ENCODE results near the gene SORCS2. TPM values are rescaled to one million over a fixed set of nuclear protein-coding genes. Genes with fewer than 3 reads are reported as not detected.

The SORCS2 gene
- total and polyA plus RNA-seq, 2 of the 8 experiments (the other 6 are each of a cell fraction or from before 2014, with no cell fraction given) = 0.36 to 1.8 TPM

GRCh38 chr4:7333024-7333780 lies 140.9 kb downstream of the SORCS2 start:
- no peak overlapping the region for H3K4ac ChIP-seq (replicated peaks; ENCODE audit: insufficient read length, low read depth, low read length)
- CTCF ChIA-PET (ENCODE audit: partially characterized antibody) = interaction anchor here (0.7 to 9.5 kb wide), 12 partner anchors 10 to 232 kb away, joined by 3 to 80 read pairs (median 4); no protein-coding TSS in a partner anchor
- no peak overlapping the region for H2BK20ac ChIP-seq (ENCODE audit: low read length)
- no peaks in the 10 kb centered on the region for H3K79me2 ChIP-seq (ENCODE audit: control insufficient read depth in 1 of 2, insufficient read depth in 2 of 2, low read length in 2 of 2)
- H3K4me2 ChIP-seq (ENCODE audit: insufficient read depth in 1 of 2, low read depth in 2 of 2, low read length in 2 of 2) = no peak overlapping the region
- FAIRE-seq (no peak), DNase-seq (ENCODE audit: low read depth in 1 of 2, low spot score in 2 of 2) (no peak)
- H3K18ac ChIP-seq (ENCODE audit: extremely low read depth, low read length) = no peak overlapping the region
- 89% methylated on average over 13 of the region's 16 CpGs; no CpG with 5 or more reads in 1 of the 2 experiments for WGBS, 2 experiments (ENCODE audit: extremely low coverage in 1 of 2, insufficient coverage in 1 of 2, insufficient read length in 1 of 2, insufficient replicate concordance in 2 of 2, low coverage in 1 of 2, low lambda C conversion rate in 2 of 2, missing lambda C conversion rate in 1 of 2)
- no peak overlapping the region for H4K91ac ChIP-seq (replicated peaks; ENCODE audit: insufficient read length, low read length)
- no peaks in the 10 kb centered on the region for H3K36me3 ChIP-seq (ENCODE audit: control insufficient read depth in 2 of 4, insufficient read depth in 4 of 4, low read length in 3 of 4)
- H2BK120ac ChIP-seq (replicated peaks; ENCODE audit: low read depth, low read length) = no peak overlapping the region
- H4K20me1 ChIP-seq (replicated peaks in 1 of 2; ENCODE audit: control insufficient read depth in 1 of 2, insufficient read depth in 2 of 2, low read length in 2 of 2) = peaks cover 0 to 4% of the 10 kb centered on the region in 2 experiments
- H3K9ac ChIP-seq (replicated peaks in 1 of 4; ENCODE audit: extremely low read depth in 1 of 4, low read depth in 3 of 4, low read length in 3 of 4) = no peak overlapping the region
- H2AFZ ChIP-seq (ENCODE audit: low read length) = no peak overlapping the region
- H2BK15ac ChIP-seq (ENCODE audit: low read length) = no peak overlapping the region
- no peak overlapping the region for H3K27ac ChIP-seq (ENCODE audit: low read depth, low read length)
- H4K8ac ChIP-seq (ENCODE audit: extremely low read depth, insufficient read depth, low read length) = peak overlapping the region; percentile 29
- no peak overlapping the region for H2BK5ac ChIP-seq (ENCODE audit: low read depth, low read length)
- H4K5ac ChIP-seq (ENCODE audit: insufficient read length, low read depth, low read length) = no peak overlapping the region
- H3K79me1 ChIP-seq (ENCODE audit: low read depth, low read length) = no peaks in the 10 kb centered on the region
- peaks cover 0 to 6% (median 4%) of the 10 kb centered on the region in 4 experiments; a peak in 4 of 7 replicates for H3K4me1 ChIP-seq (replicated peaks in 1 of 4; ENCODE audit: control insufficient read depth in 3 of 4, insufficient read depth in 4 of 4, low read length in 3 of 4)
- no peak overlapping the region for H3K14ac ChIP-seq (ENCODE audit: insufficient read length)
- no peak overlapping the region for H3K56ac ChIP-seq (replicated peaks; ENCODE audit: insufficient read length, low read depth, low read length)
- POLR2A ChIA-PET (ENCODE audit: partially characterized antibody) = no interaction called here
- no peak overlapping the region for H3K4me3 ChIP-seq (ENCODE audit: extremely low read depth in 1 of 4, insufficient read depth in 2 of 4, low read depth in 3 of 4, low read length in 4 of 4)
- peaks cover 5% of the 10 kb centered on the region; the same call in 1 of the 2 replicates for H3K23me2 ChIP-seq (ENCODE audit: low read depth, low read length)
- no peak overlapping the region for H3K23ac ChIP-seq (ENCODE audit: insufficient read length)
- no peaks in the 10 kb centered on the region; a peak in 1 of 7 replicates for H3K27me3 ChIP-seq (replicated peaks in 1 of 4; ENCODE audit: control insufficient read depth in 3 of 4, extremely low read depth in 1 of 4, insufficient read depth in 3 of 4, low read length in 3 of 4)
- peaks cover 0 to 2% of the 10 kb centered on the region in 2 experiments; a peak in 1 of 4 replicates for H3K9me3 ChIP-seq (ENCODE audit: insufficient read depth in 2 of 2, low read depth in 1 of 2, low read length in 1 of 2)
- H2AK5ac ChIP-seq (ENCODE audit: low read depth, low read length) = no peak overlapping the region
- no peak overlapping the region for H2BK12ac ChIP-seq (ENCODE audit: low read depth, low read length)
- no peak for TF ChIP-seq NRF1 (IDR thresholded peaks at IDR 0.05; ENCODE audit: low read depth, low read length)
- no peak for TF ChIP-seq SIRT6 (IDR thresholded peaks at IDR 0.05; ENCODE audit: low read length)
- no peak for TF ChIP-seq CHD1 (IDR thresholded peaks at IDR 0.05; ENCODE audit: low read depth, low read length)
- TF ChIP-seq JUND (IDR thresholded peaks at IDR 0.05; ENCODE audit: low read length) = no peak
- TF ChIP-seq SRF (IDR thresholded peaks at IDR 0.05; ENCODE audit: low read depth, low read length) = no peak
- no peak for TF ChIP-seq POLR2AphosphoS5 (IDR thresholded peaks at IDR 0.05; ENCODE audit: low read depth, low read length)
- no peak for TF ChIP-seq TCF12 (IDR thresholded peaks at IDR 0.05; ENCODE audit: low read depth, low read length)
- TF ChIP-seq GABPA (IDR thresholded peaks at IDR 0.05; ENCODE audit: borderline replicate concordance, insufficient read depth, low read length) = no peak
- no peak for TF ChIP-seq HDAC2 (IDR thresholded peaks at IDR 0.05; ENCODE audit: borderline replicate concordance in 1 of 2, low read depth in 2 of 2, low read length in 2 of 2)
- no peak for TF ChIP-seq CBX8 (IDR thresholded peaks at IDR 0.05; ENCODE audit: borderline replicate concordance, low read depth, low read length)
- no peak for TF ChIP-seq KDM1A (IDR thresholded peaks at IDR 0.05; ENCODE audit: borderline replicate concordance, low read length)
- no peak for TF ChIP-seq SP4 (IDR thresholded peaks at IDR 0.05; ENCODE audit: low read length)
- no peak for TF ChIP-seq HDAC6 (IDR thresholded peaks at IDR 0.05; ENCODE audit: low read depth, low read length)
- TF ChIP-seq RFX5 (IDR thresholded peaks at IDR 0.05; ENCODE audit: borderline replicate concordance, low read depth, low read length) = no peak
